HEK293 (cell line): ENCODE measurements around the gene NFATC1.

Experiments
- CTCF ChIA-PET: fragments of 350-600 bp; formaldehyde crosslinking; extraction: SDS; loops from one replicate; lab custom pipeline; 2021; ENCODE audit warnings: antibody characterized with exemption; lab: Yijun Ruan, JAX
- POLR2A ChIA-PET: fragments of 300-600 bp; formaldehyde crosslinking; extraction: SDS; loops from one replicate; lab custom pipeline; 2020; ENCODE audit warnings: antibody characterized with exemption, inconsistent platforms; lab: Yijun Ruan, JAX
- H3K27ac ChIP-seq: fragments of 200-500 bp; sonication (Bioruptor generic); 2 replicates; pipeline ENCODE4 v1.5.1; 2014; ENCODE audit warnings: low read depth, low read length, control low read depth, inconsistent platforms; ENCODE audit errors: extremely low read depth
- H3K36me3 ChIP-seq, 2 experiments: fragments of 200-500 bp in 1 of 2; sonication (Bioruptor generic) in 1 of 2; 1 replicate in 1 of 2; 2 replicates in 1 of 2; pipeline ENCODE4 v1.5.1; 2014 to 2017; ENCODE audit warnings: inconsistent platforms in 2 of 2, low read length in 2 of 2; ENCODE audit not compliant: control insufficient read depth in 2 of 2, insufficient read depth in 1 of 2
- H3K4me1 ChIP-seq: fragments of 200-500 bp; sonication (Bioruptor generic); 2 replicates; pipeline ENCODE4 v1.5.1; 2014; ENCODE audit warnings: mild to moderate bottlenecking, low read length, inconsistent platforms; ENCODE audit not compliant: control insufficient read depth, insufficient read depth
- H3K4me3 ChIP-seq: 2 replicates; pipeline ENCODE4 v1.5.1; 2011; ENCODE audit warnings: low read depth, mild to moderate bottlenecking, control low read depth, low read length, moderate library complexity
- H3K9me3 ChIP-seq: fragments of 200-500 bp; sonication (Bioruptor generic); 2 replicates; pipeline ENCODE4 v1.5.1; 2014; ENCODE audit warnings: low read depth, low read length, inconsistent platforms; ENCODE audit not compliant: control insufficient read depth, insufficient read depth
- FEZF1 ChIP-seq: fragments of 450-650 bp; formaldehyde crosslinking; IDR thresholded peaks from 2 replicates; pipeline ENCODE4 v1.5.1; 2016; ENCODE audit warnings: missing biosample characterization, missing genetic modification characterization
- HOXD13 ChIP-seq: sonication (generic); formaldehyde crosslinking; IDR thresholded peaks from 2 replicates; pipeline ENCODE4 v1.8.0; 2022; ENCODE audit warnings: missing genetic modification reagents, borderline replicate concordance
- IKZF3 ChIP-seq: fragments of 450-650 bp; IDR thresholded peaks from 2 replicates; pipeline ENCODE4 v1.5.0; 2018; ENCODE audit warnings: missing biosample characterization, mild to moderate bottlenecking, missing genetic modification characterization, moderate library complexity
- KLF1 ChIP-seq: fragments of 450-650 bp; formaldehyde crosslinking; IDR thresholded peaks from 2 replicates; pipeline ENCODE4 v1.5.1; 2016; ENCODE audit warnings: missing biosample characterization, missing genetic modification characterization
- KLF16 ChIP-seq: fragments of 450-650 bp; formaldehyde crosslinking; IDR thresholded peaks from 2 replicates; pipeline ENCODE4 v1.5.1; 2017; ENCODE audit warnings: missing biosample characterization, missing genetic modification characterization
- PRDM1 ChIP-seq: fragments of 450-650 bp; formaldehyde crosslinking; IDR thresholded peaks from 2 replicates; pipeline ENCODE4; 2016; ENCODE audit warnings: missing biosample characterization, missing genetic modification characterization
- ZBTB17 ChIP-seq: fragments of 450-650 bp; formaldehyde crosslinking; IDR thresholded peaks from 2 replicates; pipeline ENCODE4 v1.5.1; 2016; ENCODE audit warnings: missing biosample characterization, missing genetic modification characterization
- ZBTB7A ChIP-seq: fragments of 450-650 bp; formaldehyde crosslinking; IDR thresholded peaks from 2 replicates; pipeline ENCODE4 v1.5.1; 2016; ENCODE audit warnings: low read depth, missing biosample characterization, missing genetic modification characterization
- ZBTB8A ChIP-seq: fragments of 450-650 bp; formaldehyde crosslinking; IDR thresholded peaks from 2 replicates; pipeline ENCODE4 v1.5.1; 2016; ENCODE audit warnings: missing biosample characterization, missing genetic modification characterization
- ZFP37 ChIP-seq: fragments of 450-650 bp; formaldehyde crosslinking; IDR thresholded peaks from 2 replicates; pipeline ENCODE4 v1.5.1; 2016; ENCODE audit warnings: missing biosample characterization, missing genetic modification characterization
- ZNF10 ChIP-seq: fragments of 450-650 bp; formaldehyde crosslinking; IDR thresholded peaks from 2 replicates; pipeline ENCODE4 v1.5.1; 2017; ENCODE audit warnings: missing biosample characterization, missing genetic modification characterization
- ZNF248 ChIP-seq: fragments of 450-650 bp; formaldehyde crosslinking; IDR thresholded peaks from 2 replicates; pipeline ENCODE4 v1.5.1; 2017; ENCODE audit warnings: missing biosample characterization, missing genetic modification characterization
- ZNF266 ChIP-seq: fragments of 450-650 bp; formaldehyde crosslinking; IDR thresholded peaks from 2 replicates; pipeline ENCODE4 v1.5.1; 2016; ENCODE audit warnings: missing biosample characterization, missing genetic modification characterization, low read depth
- ZNF341 ChIP-seq: fragments of 450-650 bp; formaldehyde crosslinking; IDR thresholded peaks from 2 replicates; pipeline ENCODE4; 2016; ENCODE audit warnings: low read depth, missing biosample characterization, missing genetic modification characterization
- ZNF394 ChIP-seq: fragments of 450-650 bp; formaldehyde crosslinking; IDR thresholded peaks from 2 replicates; pipeline ENCODE4 v1.5.1; 2016; ENCODE audit warnings: missing biosample characterization, missing genetic modification characterization, mild to moderate bottlenecking, moderate library complexity, borderline replicate concordance
- ZNF555 ChIP-seq: fragments of 450-650 bp; formaldehyde crosslinking; conservative IDR thresholded peaks from 2 replicates; pipeline ENCODE4 v1.5.1; 2017; ENCODE audit warnings: missing biosample characterization, mild to moderate bottlenecking, missing genetic modification characterization, inconsistent platforms
- ZNF571 ChIP-seq: fragments of 450-650 bp; formaldehyde crosslinking; IDR thresholded peaks from 2 replicates; pipeline ENCODE4 v1.5.0; 2017; ENCODE audit warnings: missing biosample characterization, missing genetic modification characterization
- ZNF600 ChIP-seq: fragments of 450-650 bp; formaldehyde crosslinking; IDR thresholded peaks from 2 replicates; pipeline ENCODE4 v1.5.1; 2016; ENCODE audit warnings: missing biosample characterization, missing genetic modification characterization
- ZNF621 ChIP-seq: fragments of 450-650 bp; formaldehyde crosslinking; IDR thresholded peaks from 2 replicates; pipeline ENCODE4 v1.5.1; 2017; ENCODE audit warnings: missing biosample characterization, missing genetic modification characterization
- ZNF623 ChIP-seq: fragments of 450-650 bp; formaldehyde crosslinking; IDR thresholded peaks from 2 replicates; pipeline ENCODE4 v1.5.1; 2016; ENCODE audit warnings: missing biosample characterization, missing genetic modification characterization
- ZNF677 ChIP-seq: fragments of 450-650 bp; IDR thresholded peaks from 2 replicates; pipeline ENCODE4 v1.5.0; 2018; ENCODE audit warnings: missing biosample characterization, mild to moderate bottlenecking, missing genetic modification characterization, moderate library complexity
- ZNF707 ChIP-seq: fragments of 450-650 bp; formaldehyde crosslinking; IDR thresholded peaks from 2 replicates; pipeline ENCODE4 v1.5.1; 2016; ENCODE audit warnings: missing biosample characterization, missing genetic modification characterization
- ZNF785 ChIP-seq: fragments of 450-650 bp; formaldehyde crosslinking; IDR thresholded peaks from 2 replicates; pipeline ENCODE4 v1.5.1; 2016; ENCODE audit warnings: missing biosample characterization, missing genetic modification characterization
- ZNF837 ChIP-seq: fragments of 450-650 bp; formaldehyde crosslinking; IDR thresholded peaks from 2 replicates; pipeline ENCODE4 v1.5.1; 2016; ENCODE audit warnings: missing biosample characterization, missing genetic modification characterization
- ZSCAN23 ChIP-seq: fragments of 450-650 bp; formaldehyde crosslinking; IDR thresholded peaks from 2 replicates; pipeline ENCODE4 v1.5.1; 2016; ENCODE audit warnings: missing biosample characterization, missing genetic modification characterization
- TF ChIP-seq, protein P1 (sequence below): fragments of 450-650 bp; formaldehyde crosslinking; IDR thresholded peaks from 2 replicates; pipeline ENCODE4 v1.5.1; 2017; ENCODE audit warnings: missing biosample characterization, missing genetic modification characterization
- TF ChIP-seq, protein P2 (sequence below): fragments of 450-650 bp; formaldehyde crosslinking; IDR thresholded peaks from 2 replicates; pipeline ENCODE4 v1.5.1; 2016; ENCODE audit warnings: missing biosample characterization, missing genetic modification characterization
- TF ChIP-seq, protein P3 (sequence below): fragments of 450-650 bp; formaldehyde crosslinking; IDR thresholded peaks from 2 replicates; pipeline ENCODE4 v1.5.1; 2016; ENCODE audit warnings: missing biosample characterization, missing genetic modification characterization
- TF ChIP-seq, protein P4 (sequence below): fragments of 450-650 bp; formaldehyde crosslinking; IDR thresholded peaks from 2 replicates; pipeline ENCODE4 v1.5.1; 2016; ENCODE audit warnings: missing biosample characterization, missing genetic modification characterization
- TF ChIP-seq, protein P5 (sequence below): sonication (generic); formaldehyde crosslinking; IDR thresholded peaks from 2 replicates; pipeline ENCODE4 v1.8.1; 2022; ENCODE audit warnings: mild to moderate bottlenecking, moderate library complexity, missing genetic modification reagents

NFATC1 gene

DNA sequence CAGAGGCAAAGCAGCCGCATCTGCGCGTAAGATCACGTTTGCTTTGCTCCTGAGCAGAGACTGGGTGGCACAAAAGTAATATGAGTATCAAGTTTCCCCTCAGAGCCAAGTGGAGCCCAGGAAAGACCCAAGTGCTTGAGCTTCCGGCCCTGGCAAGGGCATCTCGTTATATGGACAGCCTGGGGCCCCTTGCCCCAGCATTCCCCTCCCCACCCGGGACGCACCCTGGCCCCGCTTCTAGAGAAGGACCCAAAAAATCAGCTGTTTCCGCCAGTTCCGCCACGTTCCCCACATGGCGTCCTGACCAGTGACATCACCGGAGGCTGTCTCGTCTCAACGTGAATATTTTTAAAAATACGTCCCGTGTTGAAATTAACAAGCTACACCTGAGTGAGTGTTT, 135.1 kb downstream of the NFATC1 start:
- H3K27ac ChIP-seq: no peak overlapping the region
- no peaks in the 10 kb centered on the region for H3K9me3 ChIP-seq
- POLR2A ChIA-PET: no interaction called here
- peaks cover 0 to 16% of the 10 kb centered on the region in 2 experiments; a peak in 1 of 3 replicates for H3K36me3 ChIP-seq
- CTCF ChIA-PET: interaction anchor here (0.6 to 8.9 kb wide), 7 partner anchors 14 to 546 kb away, joined by 3 to 139 read pairs (median 5); no protein-coding TSS in a partner anchor
- H3K4me1 ChIP-seq: no peaks in the 10 kb centered on the region
- no peak for TF ChIP-seq ZNF341 (tag by site-specific recombination)
- TF ChIP-seq ZNF837: no peak
- no peak for TF ChIP-seq ZNF266
- TF ChIP-seq ZNF623 (tag by site-specific recombination): no peak
- TF ChIP-seq, protein P1, sequence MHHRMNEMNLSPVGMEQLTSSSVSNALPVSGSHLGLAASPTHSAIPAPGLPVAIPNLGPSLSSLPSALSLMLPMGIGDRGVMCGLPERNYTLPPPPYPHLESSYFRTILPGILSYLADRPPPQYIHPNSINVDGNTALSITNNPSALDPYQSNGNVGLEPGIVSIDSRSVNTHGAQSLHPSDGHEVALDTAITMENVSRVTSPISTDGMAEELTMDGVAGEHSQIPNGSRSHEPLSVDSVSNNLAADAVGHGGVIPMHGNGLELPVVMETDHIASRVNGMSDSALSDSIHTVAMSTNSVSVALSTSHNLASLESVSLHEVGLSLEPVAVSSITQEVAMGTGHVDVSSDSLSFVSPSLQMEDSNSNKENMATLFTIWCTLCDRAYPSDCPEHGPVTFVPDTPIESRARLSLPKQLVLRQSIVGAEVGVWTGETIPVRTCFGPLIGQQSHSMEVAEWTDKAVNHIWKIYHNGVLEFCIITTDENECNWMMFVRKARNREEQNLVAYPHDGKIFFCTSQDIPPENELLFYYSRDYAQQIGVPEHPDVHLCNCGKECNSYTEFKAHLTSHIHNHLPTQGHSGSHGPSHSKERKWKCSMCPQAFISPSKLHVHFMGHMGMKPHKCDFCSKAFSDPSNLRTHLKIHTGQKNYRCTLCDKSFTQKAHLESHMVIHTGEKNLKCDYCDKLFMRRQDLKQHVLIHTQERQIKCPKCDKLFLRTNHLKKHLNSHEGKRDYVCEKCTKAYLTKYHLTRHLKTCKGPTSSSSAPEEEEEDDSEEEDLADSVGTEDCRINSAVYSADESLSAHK (tag by site-specific recombination): no peak
- no peak for TF ChIP-seq ZBTB8A (tag by site-specific recombination)
- TF ChIP-seq PRDM1: no peak
- TF ChIP-seq, protein P2, sequence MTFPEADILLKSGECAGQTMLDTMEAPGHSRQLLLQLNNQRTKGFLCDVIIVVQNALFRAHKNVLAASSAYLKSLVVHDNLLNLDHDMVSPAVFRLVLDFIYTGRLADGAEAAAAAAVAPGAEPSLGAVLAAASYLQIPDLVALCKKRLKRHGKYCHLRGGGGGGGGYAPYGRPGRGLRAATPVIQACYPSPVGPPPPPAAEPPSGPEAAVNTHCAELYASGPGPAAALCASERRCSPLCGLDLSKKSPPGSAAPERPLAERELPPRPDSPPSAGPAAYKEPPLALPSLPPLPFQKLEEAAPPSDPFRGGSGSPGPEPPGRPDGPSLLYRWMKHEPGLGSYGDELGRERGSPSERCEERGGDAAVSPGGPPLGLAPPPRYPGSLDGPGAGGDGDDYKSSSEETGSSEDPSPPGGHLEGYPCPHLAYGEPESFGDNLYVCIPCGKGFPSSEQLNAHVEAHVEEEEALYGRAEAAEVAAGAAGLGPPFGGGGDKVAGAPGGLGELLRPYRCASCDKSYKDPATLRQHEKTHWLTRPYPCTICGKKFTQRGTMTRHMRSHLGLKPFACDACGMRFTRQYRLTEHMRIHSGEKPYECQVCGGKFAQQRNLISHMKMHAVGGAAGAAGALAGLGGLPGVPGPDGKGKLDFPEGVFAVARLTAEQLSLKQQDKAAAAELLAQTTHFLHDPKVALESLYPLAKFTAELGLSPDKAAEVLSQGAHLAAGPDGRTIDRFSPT (tag by site-specific recombination): no peak
- TF ChIP-seq KLF16 (tag by site-specific recombination): no peak
- TF ChIP-seq HOXD13: no peak
- TF ChIP-seq, protein P3, sequence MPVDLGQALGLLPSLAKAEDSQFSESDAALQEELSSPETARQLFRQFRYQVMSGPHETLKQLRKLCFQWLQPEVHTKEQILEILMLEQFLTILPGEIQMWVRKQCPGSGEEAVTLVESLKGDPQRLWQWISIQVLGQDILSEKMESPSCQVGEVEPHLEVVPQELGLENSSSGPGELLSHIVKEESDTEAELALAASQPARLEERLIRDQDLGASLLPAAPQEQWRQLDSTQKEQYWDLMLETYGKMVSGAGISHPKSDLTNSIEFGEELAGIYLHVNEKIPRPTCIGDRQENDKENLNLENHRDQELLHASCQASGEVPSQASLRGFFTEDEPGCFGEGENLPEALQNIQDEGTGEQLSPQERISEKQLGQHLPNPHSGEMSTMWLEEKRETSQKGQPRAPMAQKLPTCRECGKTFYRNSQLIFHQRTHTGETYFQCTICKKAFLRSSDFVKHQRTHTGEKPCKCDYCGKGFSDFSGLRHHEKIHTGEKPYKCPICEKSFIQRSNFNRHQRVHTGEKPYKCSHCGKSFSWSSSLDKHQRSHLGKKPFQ (tag by site-specific recombination): no peak
- TF ChIP-seq ZNF555 (tag by site-specific recombination): no peak
- no peak for TF ChIP-seq ZNF394 (tag by site-specific recombination)
- no peak for TF ChIP-seq ZFP37 (tag by site-specific recombination)
- no peak for TF ChIP-seq ZNF571 (tag by site-specific recombination)
- TF ChIP-seq, protein P4, sequence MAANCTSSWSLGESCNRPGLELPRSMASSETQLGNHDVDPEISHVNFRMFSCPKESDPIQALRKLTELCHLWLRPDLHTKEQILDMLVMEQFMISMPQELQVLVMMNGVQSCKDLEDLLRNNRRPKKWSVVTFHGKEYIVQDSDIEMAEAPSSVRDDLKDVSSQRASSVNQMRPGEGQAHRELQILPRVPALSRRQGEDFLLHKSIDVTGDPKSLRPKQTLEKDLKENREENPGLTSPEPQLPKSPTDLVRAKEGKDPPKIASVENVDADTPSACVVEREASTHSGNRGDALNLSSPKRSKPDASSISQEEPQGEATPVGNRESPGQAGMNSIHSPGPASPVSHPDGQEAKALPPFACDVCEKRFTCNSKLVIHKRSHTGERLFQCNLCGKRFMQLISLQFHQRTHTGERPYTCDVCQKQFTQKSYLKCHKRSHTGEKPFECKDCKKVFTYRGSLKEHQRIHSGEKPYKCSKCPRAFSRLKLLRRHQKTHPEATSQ (tag by site-specific recombination): no peak
- no peak for TF ChIP-seq ZNF600 (tag by site-specific recombination)
- no peak for TF ChIP-seq ZBTB17 (tag by site-specific recombination)
- no peak for TF ChIP-seq ZNF785 (tag by site-specific recombination)
- H3K4me3 ChIP-seq: no peak overlapping the region

DNA sequence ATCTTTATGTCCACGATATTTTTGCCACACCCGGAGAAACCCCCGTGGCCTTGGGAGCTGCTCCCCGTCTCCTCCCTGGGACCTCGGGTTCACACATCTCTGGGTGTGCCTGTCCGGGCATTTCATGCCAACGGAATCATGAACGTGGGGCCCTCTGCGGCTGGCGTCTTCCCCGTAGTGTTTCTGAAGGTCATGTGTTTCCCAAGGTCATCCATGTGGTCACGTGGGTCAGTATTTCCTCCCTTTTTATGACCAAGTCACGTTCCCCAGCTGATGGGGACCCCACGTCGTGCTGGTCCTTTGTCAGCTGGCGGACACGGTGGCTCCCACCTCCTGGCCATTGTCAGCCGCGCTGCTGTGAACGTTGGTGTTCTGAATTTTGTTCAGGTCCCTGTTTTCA, 135.7 kb downstream of the NFATC1 start:
- H3K36me3 ChIP-seq: peaks cover 0 to 16% of the 10 kb centered on the region in 2 experiments; a peak in 1 of 3 replicates
- H3K27ac ChIP-seq: no peak overlapping the region
- H3K9me3 ChIP-seq: no peaks in the 10 kb centered on the region
- no peaks in the 10 kb centered on the region for H3K4me1 ChIP-seq
- CTCF ChIA-PET: interaction anchor here (0.9 to 8.9 kb wide), 4 partner anchors 15 to 151 kb away, joined by 3 to 139 read pairs (median 8); no protein-coding TSS in a partner anchor
- H3K4me3 ChIP-seq: no peak overlapping the region
- POLR2A ChIA-PET: no interaction called here
- TF ChIP-seq ZNF707 (no peak), FEZF1 (tag by site-specific recombination) (no peak), ZSCAN23 (tag by site-specific recombination) (no peak), ZNF10 (no peak), KLF1 (tag by site-specific recombination) (no peak), ZNF621 (tag by site-specific recombination) (no peak), ZNF677 (no peak), IKZF3 (tag by site-specific recombination) (no peak), ZNF248 (tag by site-specific recombination) (no peak), ZNF555 (tag by site-specific recombination) (no peak), ZBTB7A (tag by site-specific recombination) (no peak)
- TF ChIP-seq, protein P5, sequence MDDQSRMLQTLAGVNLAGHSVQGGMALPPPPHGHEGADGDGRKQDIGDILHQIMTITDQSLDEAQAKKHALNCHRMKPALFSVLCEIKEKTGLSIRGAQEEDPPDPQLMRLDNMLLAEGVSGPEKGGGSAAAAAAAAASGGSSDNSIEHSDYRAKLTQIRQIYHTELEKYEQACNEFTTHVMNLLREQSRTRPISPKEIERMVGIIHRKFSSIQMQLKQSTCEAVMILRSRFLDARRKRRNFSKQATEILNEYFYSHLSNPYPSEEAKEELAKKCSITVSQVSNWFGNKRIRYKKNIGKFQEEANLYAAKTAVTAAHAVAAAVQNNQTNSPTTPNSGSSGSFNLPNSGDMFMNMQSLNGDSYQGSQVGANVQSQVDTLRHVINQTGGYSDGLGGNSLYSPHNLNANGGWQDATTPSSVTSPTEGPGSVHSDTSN (CRISPR knock-in tag): no peak
